ENCODE data around the gene FAM156B. TPM values are rescaled to one million over a fixed set of nuclear protein-coding genes. Genes with fewer than 3 reads are reported as not detected.
"Not testable (repeated sequence)": the region's sequence is repeated elsewhere in the genome, so short reads cannot be mapped to it uniquely, and the experiment has no call there.

The FAM156B gene
- total RNA-seq, 1 donor = 20.3 TPM

- no peak for TF ChIP-seq CTCF (IDR thresholded peaks at IDR 0.05; ENCODE audit: insufficient read depth, low read depth, low read length)
- H3K4me3 ChIP-seq (ENCODE audit: low read depth, low read length) = no peak overlapping the region
- no peak for DNase-seq (ENCODE audit: low read depth)
These were observed 36.1 kb downstream of the FAM156B start for GRCh38 chrX:52933213-52933612.

- H3K4me3 ChIP-seq (ENCODE audit: low read depth, low read length) = peak overlapping the region; percentile 78
- TF ChIP-seq CTCF (IDR thresholded peaks at IDR 0.05; ENCODE audit: insufficient read depth, low read depth, low read length) = no peak
- no peak for DNase-seq (ENCODE audit: low read depth)
These were observed 37.0 kb downstream of the FAM156B start for GRCh38 chrX:52933976-52934703.

- peak; percentile 95 for DNase-seq (ENCODE audit: low read depth)
- peak overlapping the region; percentile 78 for H3K4me3 ChIP-seq (ENCODE audit: low read depth, low read length)
- TF ChIP-seq CTCF (IDR thresholded peaks at IDR 0.05; ENCODE audit: insufficient read depth, low read depth, low read length) = peak; percentile 74
These were observed 37.8 kb downstream of the FAM156B start for GRCh38 chrX:52934704-52935469.

- peak overlapping the region; percentile 78 for H3K4me3 ChIP-seq (ENCODE audit: low read depth, low read length)
- DNase-seq (ENCODE audit: low read depth) = not testable (repeated sequence)
These were observed 38.3 kb downstream of the FAM156B start for GRCh38 chrX:52935470-52935784.

- H3K4me3 ChIP-seq (ENCODE audit: low read depth, low read length); DNase-seq (ENCODE audit: low read depth): not testable (repeated sequence)
These were observed 43.6 kb downstream of the FAM156B start for GRCh38 chrX:52940704-52941103.

- not testable (repeated sequence) for DNase-seq (ENCODE audit: low read depth); H3K4me3 ChIP-seq (ENCODE audit: low read depth, low read length)
These were observed 44.6 kb downstream of the FAM156B start for GRCh38 chrX:52941728-52942127.

- DNase-seq (ENCODE audit: low read depth); H3K4me3 ChIP-seq (ENCODE audit: low read depth, low read length): not testable (repeated sequence)
These were observed 48.8 kb downstream of the FAM156B start for GRCh38 chrX:52945838-52946494.

- DNase-seq (ENCODE audit: low read depth); H3K4me3 ChIP-seq (ENCODE audit: low read depth, low read length): not testable (repeated sequence)
These were observed 50.4 kb downstream of the FAM156B start for GRCh38 chrX:52947501-52947900.

- H3K4me3 ChIP-seq (ENCODE audit: low read depth, low read length); DNase-seq (ENCODE audit: low read depth): not testable (repeated sequence)
These were observed 51.1 kb downstream of the FAM156B start for GRCh38 chrX:52948265-52948664.

- not testable (repeated sequence) for H3K4me3 ChIP-seq (ENCODE audit: low read depth, low read length)
These were observed 52.2 kb downstream of the FAM156B start for GRCh38 chrX:52949325-52949724.

GRCh38 chrX:52949884-52950283 lies 52.8 kb downstream of the FAM156B start:
- DNase-seq (ENCODE audit: low read depth); H3K4me3 ChIP-seq (ENCODE audit: low read depth, low read length): not testable (repeated sequence)

More at GRCh38 chrX:52949325-52949724, 52.2 kb downstream of the FAM156B start:
- DNase-seq (ENCODE audit: low read depth) = not testable (repeated sequence)
